ENCODE measurements around the gene SLC16A3.

DNA sequence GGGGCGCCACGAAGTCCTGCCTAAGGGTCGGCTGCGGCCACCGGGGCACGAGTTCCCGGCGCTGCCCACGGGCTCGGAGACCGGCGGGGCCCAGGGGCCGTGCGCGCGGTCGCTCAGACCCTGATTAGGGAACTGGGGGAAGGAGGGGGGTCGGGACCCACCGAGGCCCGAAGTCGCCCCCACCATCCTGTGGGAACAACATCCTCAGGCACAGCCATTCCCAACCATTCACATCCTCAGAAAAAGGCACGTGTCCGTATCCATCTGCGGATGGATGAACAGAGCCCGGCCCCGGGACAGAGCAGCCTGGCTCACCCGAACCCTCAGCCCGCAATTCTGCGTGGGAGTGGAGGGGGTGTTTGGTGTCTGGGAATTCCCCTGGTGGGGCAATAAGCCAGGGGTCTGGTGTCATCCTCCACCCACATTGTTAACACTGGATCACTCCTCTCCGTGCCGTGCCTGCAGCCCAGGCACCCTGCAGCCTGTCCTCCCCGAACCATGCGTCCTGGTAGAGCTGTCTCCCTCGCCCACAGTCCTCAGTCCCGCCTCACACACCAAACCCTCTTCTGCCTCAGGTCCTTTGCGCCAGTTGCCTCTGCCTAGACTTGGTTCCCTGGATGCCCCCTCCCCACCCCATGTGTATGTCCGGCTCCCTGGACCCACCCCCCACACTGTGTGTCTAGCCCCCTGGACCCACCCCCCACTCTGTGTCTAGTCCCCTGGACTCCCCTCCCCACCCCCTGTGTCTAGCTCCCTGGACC lies 15.4 kb upstream of the SLC16A3 start:
- TF ChIP-seq, protein P1, sequence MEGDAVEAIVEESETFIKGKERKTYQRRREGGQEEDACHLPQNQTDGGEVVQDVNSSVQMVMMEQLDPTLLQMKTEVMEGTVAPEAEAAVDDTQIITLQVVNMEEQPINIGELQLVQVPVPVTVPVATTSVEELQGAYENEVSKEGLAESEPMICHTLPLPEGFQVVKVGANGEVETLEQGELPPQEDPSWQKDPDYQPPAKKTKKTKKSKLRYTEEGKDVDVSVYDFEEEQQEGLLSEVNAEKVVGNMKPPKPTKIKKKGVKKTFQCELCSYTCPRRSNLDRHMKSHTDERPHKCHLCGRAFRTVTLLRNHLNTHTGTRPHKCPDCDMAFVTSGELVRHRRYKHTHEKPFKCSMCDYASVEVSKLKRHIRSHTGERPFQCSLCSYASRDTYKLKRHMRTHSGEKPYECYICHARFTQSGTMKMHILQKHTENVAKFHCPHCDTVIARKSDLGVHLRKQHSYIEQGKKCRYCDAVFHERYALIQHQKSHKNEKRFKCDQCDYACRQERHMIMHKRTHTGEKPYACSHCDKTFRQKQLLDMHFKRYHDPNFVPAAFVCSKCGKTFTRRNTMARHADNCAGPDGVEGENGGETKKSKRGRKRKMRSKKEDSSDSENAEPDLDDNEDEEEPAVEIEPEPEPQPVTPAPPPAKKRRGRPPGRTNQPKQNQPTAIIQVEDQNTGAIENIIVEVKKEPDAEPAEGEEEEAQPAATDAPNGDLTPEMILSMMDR (IDR thresholded peaks at IDR 0.05; ENCODE audit: extremely low read depth in 1 of 2, insufficient read depth in 1 of 2, low read depth in 1 of 2, low read length in 2 of 2): no peak
- TF ChIP-seq, protein P2, sequence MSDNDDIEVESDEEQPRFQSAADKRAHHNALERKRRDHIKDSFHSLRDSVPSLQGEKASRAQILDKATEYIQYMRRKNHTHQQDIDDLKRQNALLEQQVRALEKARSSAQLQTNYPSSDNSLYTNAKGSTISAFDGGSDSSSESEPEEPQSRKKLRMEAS (IDR thresholded peaks at IDR 0.05; ENCODE audit: insufficient read depth, insufficient read length): peak; percentile 85
- TF ChIP-seq EZH2 (IDR thresholded peaks at IDR 0.05; ENCODE audit: borderline replicate concordance, low read depth, low read length, severe bottlenecking) (no peak), POLR2A (IDR thresholded peaks at IDR 0.05; ENCODE audit: low read depth, low read length) (no peak), POLR2AphosphoS5 (IDR thresholded peaks at IDR 0.05; ENCODE audit: insufficient read depth, low read depth, low read length) (no peak), FOS (IDR thresholded peaks at IDR 0.05; ENCODE audit: borderline replicate concordance, insufficient read depth, low read length) (no peak), JUN (IDR thresholded peaks at IDR 0.05; ENCODE audit: borderline replicate concordance, insufficient read depth, insufficient read length, low read depth) (no peak), GATA2 (IDR thresholded peaks at IDR 0.05; ENCODE audit: insufficient read depth, insufficient read length, low read depth, low read length) (no peak)
